ENCODE measurements around the gene NKG7.

NKG7 gene

GRCh38 chr19:51338563-51339312, 33.7 kb downstream of the NKG7 start:
- DNase-seq (ENCODE audit: low read depth in 3 of 3) = peak; percentile 75 to 89 (median 75)

- DNase-seq (ENCODE audit: low read depth in 3 of 3) = no peak
These were observed 34.4 kb downstream of the NKG7 start for GRCh38 chr19:51337861-51338562.

DNA sequence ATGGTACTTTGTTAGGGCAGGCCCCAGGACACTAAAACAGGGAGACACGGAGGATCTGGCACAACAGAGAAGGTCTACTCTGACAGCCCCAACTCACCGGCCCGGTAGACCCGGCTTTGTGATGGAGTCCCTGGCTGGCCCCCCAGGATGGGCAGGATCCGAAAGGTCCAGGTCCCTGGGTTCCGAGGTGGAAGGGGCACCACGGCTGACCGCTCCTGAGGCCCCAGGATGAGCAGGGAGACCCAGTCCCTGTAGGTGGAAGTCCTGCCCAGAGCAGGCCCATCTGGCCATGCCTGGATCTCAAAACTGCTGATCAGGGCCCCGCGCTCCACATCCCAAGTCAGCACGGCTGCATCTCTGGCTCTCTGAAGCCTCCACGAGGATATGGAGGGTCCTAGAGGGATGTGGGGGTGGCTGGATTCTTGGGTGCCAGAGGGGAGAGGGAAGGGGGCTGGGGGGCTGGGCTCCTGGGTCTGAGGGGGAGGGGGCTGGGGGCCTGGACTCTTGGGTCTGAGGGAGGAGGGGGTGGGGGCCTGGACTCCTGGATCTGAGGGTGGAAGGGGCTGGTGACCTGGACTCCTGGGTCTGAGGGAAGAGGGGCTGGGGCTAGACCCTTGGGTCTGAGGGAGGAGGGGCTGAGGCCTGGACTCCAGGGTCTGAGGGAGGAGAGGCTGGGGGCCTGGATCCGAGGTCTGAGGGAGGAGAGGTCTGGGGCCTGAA, 35.2 kb downstream of the NKG7 start:
- no peak for DNase-seq (ENCODE audit: low read depth in 3 of 3)

GRCh38 chr19:51333836-51334460, 38.5 kb downstream of the NKG7 start:
- DNase-seq (ENCODE audit: low read depth in 3 of 3) = no peak

DNA sequence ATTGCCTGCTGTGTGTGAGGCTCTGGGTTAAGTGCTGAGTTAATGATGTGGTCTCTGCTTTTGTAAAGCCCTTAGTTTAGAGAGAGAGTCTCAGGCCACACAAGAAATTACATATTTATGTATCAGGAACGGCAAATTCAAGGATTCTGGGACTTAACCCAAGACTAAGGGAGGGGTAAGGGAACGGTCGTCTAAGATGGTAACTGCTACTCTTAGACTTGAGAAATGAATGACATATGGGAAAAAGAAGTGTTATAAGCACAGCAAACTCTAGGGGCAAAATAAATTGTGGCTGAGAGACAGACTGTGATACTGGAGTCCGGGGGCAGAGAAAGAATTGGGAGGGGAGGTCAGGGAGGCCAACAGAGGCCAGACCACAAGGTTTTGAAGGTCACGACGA, 40.7 kb downstream of the NKG7 start:
- DNase-seq (ENCODE audit: low read depth in 3 of 3) = no peak

- no peak for DNase-seq (ENCODE audit: low read depth in 3 of 3)
These were observed 41.3 kb downstream of the NKG7 start for GRCh38 chr19:51331193-51331592.

DNA sequence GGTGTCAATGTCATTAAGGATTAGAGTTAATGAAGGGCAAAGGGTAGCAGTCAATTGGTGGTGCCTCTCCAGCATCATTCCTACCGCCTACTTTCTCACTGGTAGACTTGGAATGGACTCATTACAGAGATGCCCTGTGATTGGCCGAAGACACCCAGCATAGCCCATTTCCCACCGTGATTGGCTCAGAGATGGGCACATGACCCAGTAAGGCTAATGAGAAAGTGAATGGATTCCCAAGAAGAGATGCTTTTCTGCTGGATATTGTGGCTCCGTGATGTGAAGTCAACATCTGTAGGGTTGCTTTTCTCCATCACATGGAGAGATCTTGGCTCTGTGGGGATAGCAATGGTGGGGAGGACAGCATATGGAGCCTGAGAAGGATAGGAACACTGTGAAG, 42.1 kb downstream of the NKG7 start:
- no peak for DNase-seq (ENCODE audit: low read depth in 3 of 3)

GRCh38 chr19:51329411-51329810, 43.0 kb downstream of the NKG7 start:
- no peak for DNase-seq (ENCODE audit: low read depth in 3 of 3)

DNA sequence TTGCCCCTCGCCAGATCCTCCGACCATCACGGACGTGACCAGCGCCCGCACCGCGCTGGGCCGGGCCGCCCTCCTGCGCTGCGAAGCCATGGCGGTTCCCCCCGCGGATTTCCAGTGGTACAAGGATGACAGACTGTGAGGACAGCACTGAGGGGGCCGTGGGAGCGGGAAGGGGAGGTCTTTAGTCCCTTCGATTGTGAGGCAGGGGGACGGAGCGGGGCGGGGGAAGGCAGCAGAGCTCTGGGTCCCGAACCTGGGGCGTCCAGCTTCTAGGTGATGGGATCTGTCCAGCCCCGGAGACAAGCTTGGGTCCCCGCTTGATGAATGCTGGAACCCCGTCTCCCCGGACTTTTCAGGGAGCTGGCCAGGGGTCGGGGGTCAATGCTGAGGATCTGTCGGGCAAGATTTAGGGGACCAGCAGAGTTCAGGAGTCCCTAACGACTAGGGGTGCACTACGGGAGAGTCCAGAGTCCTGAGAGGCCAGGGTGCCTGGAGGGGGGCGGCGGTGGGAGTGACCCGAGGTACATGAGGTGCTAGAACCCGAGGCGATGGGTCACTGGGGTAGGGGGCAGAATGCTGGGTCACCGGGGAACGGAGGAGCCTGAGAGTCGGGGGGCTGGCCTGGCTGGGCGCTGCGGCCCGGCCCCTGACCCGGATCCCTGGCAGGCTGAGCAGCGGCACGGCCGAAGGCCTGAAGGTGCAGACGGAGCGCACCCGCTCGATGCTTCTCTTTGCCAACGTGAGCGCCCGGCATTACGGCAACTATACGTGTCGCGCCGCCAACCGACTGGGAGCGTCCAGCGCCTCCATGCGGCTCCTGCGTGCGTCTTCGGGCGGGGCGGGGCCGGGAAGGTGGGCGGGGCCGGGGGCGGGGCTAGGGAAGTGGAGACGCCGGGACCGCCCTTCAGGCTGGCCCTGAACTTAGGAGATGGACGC, 45.1 kb downstream of the NKG7 start:
- DNase-seq (ENCODE audit: low read depth in 3 of 3) = peak in 2 of 3 experiments; percentile 31 to 62

DNA sequence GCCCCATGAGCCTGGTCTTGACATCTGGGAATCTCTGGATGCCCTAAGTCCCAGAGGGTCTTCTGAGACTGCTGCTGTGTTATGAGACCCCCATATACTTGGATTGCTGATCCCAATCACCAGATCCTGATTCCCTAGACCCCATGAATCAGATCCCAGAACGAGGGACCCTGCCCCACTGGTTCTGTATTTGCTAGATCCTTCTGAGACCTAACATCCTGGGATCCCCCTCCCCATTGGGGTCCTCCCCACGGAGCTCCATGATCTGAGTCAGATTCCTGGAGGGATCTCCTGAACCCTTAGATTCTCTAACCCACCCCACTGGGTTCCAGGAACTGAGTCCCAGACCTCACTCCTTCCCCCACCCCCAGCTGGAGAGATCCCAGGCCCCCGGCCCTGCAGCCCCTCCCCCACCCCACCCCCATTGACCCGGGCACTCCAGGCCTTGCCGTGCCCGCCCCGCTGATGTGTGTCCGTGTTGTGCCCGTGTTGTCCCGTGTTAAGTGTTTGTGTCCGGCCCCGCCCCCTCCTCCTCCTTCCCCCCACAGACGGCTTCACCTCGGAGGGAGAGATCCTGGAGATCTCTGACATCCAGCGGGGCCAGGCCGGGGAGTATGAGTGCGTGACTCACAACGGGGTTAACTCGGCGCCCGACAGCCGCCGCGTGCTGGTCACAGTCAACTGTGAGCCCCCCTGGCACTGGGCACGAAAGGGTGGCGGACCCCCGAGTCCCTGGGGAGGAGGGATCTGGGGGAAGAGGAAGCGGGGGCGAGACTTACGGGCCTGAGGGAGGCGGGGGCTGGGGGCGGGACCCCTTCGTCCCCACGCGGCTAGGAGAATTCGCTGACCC, 46.0 kb downstream of the NKG7 start:
- DNase-seq (ENCODE audit: low read depth in 3 of 3) = no peak

DNA sequence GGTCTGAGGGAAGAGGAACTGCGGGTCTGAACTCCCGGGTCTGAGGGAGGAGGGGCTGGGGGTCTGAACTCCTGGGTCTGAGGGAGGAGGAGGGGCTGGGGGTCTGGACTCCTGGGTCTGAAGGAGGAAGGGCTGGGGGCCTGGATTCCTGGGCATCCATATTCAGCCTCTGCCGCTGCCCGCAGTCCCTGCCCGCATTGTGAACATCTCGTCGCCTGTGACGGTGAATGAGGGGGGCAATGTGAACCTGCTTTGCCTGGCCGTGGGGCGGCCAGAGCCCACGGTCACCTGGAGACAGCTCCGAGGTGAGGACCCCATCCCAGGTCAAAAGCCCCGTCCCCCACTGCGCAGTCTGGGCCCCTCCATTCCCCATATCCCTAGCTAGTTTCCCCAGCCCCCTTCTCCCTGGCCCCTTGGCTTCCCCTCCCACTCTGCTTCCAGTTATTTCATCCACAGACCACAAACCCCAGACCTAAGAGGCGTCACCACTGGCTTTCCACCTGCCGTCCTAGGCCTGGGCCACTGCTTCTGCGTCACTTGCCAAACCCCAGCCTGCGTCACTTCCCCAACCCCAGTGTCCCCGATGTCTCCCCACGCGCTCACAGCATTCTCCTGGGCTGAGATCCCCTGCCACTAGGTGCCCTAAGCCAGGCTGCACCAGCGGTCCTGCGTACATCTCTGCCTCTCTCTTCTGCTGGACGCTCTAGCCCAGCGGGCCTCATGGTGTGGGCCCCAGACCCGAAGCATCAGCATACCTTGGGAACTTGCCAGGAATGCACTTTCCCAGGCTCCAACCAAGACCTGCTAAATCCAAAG, 47.1 kb downstream of the NKG7 start:
- DNase-seq (ENCODE audit: low read depth in 3 of 3) = no peak

GRCh38 chr19:51324167-51324481, 48.3 kb downstream of the NKG7 start:
- no peak for DNase-seq (ENCODE audit: low read depth in 3 of 3)

DNA sequence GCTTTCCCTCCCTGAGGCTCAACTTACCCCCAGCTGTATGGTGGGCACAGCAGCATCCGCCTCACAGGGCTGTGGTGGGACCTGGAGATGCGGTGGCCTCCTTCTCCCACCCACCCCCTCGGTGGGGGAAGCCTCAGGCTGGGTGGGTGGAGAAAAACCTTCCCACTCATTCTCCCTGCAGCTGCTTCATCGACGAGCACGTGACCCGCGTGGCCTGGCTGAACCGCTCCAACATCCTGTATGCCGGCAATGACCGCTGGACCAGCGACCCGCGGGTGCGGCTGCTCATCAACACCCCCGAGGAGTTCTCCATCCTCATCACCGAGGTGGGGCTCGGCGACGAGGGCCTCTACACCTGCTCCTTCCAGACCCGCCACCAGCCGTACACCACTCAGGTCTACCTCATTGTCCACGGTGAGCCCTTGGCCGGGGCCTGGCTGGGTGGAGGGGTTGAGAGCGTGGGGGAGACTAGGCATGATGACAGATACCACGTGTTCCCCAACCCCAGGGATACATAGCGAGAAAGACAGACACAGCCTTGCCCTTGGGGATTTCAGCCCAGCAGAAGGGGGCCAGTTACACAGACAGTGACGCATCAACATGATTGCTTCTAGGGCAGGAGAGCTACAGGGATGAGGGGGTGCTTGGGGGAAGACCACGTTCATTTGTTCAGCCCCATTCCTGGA, 48.8 kb downstream of the NKG7 start:
- DNase-seq (ENCODE audit: low read depth in 3 of 3) = no peak

DNA sequence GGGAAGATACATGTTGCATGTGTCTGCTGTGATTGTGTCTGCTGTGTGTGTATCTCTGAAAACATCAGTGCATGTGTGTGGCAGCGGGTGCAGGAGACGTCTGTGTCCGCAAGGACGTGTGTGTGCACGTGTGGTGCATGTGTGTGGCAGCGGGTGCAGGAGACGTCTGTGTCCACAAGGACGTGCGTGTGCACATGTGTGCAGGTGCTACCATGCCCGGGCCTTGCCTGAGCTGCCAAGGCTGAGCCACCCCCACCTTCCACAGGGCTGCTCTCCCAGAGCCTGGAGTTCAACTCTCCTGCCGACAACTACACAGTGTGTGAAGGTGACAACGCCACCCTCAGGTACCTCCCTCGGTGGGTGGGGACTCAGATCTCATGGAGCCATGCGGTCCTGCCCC, 50.7 kb downstream of the NKG7 start:
- DNase-seq (ENCODE audit: low read depth in 3 of 3) = no peak

Measured in stimulated activated CD4-positive, alpha-beta T cell treated with anti-CD3 and anti-CD28 coated beads, TNF-alpha, amount 100 ng/mL, for 24 hours (primary cell).